Thyroid gland (tissue), 4 donors: ENCODE data around the gene LGI2.

ENCODE experiments used
- POLR2A ChIP-seq, 2 donors: fragments of 450-650 bp; IDR thresholded peaks; one replicate each; pipeline ENCODE4 v1.6.1; 2017; ENCODE audit warnings: antibody characterized with exemption in 2 of 2, mild to moderate bottlenecking in 2 of 2, moderate library complexity in 1 of 2
- TF ChIP-seq, protein P1 (sequence below), 6 experiments: fragments of 200-600 bp in 3 of 6; fragments of 450-650 bp in 3 of 6; sonication (generic) in 3 of 6; IDR thresholded peaks; one replicate each; pipeline ENCODE4 v1.5.1; 2016 to 2019; ENCODE audit warnings: antibody characterized with exemption in 6 of 6, mild to moderate bottlenecking in 2 of 6, inconsistent platforms in 1 of 6, moderate library complexity in 1 of 6

DNA sequence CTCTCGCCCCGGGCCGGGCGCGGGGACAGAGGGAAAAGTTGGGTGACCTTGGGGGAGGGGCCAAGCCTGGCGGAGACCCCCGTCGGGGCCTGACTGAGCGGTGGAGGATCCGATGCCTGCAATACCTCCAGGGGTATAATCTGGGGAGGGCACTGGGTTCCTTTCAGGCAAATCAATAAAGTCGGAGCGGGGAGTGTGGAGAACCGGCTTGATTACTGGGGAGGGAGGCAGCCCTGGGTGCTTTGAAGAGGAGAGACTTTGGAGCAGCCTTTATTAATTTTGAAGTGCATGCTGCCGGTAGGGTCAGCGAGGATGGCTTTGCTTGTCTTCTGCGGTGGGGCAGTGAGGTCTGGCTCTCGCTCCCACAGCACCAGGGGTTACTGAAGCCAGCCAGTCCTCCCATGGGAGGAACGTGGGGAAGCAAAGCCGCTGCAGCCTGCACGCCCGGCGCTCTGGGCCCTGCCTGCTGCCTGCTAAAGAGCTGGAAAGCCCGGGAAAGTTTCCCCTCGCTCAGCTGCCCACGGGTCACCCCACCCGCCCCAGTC is 403 bp upstream of the LGI2 start:
- TF ChIP-seq, protein P1, sequence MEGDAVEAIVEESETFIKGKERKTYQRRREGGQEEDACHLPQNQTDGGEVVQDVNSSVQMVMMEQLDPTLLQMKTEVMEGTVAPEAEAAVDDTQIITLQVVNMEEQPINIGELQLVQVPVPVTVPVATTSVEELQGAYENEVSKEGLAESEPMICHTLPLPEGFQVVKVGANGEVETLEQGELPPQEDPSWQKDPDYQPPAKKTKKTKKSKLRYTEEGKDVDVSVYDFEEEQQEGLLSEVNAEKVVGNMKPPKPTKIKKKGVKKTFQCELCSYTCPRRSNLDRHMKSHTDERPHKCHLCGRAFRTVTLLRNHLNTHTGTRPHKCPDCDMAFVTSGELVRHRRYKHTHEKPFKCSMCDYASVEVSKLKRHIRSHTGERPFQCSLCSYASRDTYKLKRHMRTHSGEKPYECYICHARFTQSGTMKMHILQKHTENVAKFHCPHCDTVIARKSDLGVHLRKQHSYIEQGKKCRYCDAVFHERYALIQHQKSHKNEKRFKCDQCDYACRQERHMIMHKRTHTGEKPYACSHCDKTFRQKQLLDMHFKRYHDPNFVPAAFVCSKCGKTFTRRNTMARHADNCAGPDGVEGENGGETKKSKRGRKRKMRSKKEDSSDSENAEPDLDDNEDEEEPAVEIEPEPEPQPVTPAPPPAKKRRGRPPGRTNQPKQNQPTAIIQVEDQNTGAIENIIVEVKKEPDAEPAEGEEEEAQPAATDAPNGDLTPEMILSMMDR (IDR thresholded peaks at IDR 0.05) = no peak
- no peak for TF ChIP-seq POLR2A (IDR thresholded peaks at IDR 0.05)
